Gastrocnemius medialis (tissue), 4 donors: ENCODE results near the gene HEBP1. TPM values are rescaled to one million over a fixed set of nuclear protein-coding genes. Genes with fewer than 3 reads are reported as not detected.

Experiments used
- ATAC-seq, 2 donors: fragments of 150-250 bp; one replicate each; pipeline ENCODE4 v1.9.1; 2016
- DNase-seq, 2 donors: peaks; one replicate each; pipeline ENCODE4 v3.0.0-alpha.2; 2019
- H3K27ac ChIP-seq, 4 donors: fragments of 200-600 bp; sonication (generic); 1 replicate in 1 of 4; 2 replicates in 3 of 4; pipeline ENCODE4 v1.5.1; 2016 to 2018; ENCODE audit warnings: mild to moderate bottlenecking in 2 of 4, moderate library complexity in 1 of 4
- H3K27me3 ChIP-seq, 3 donors: fragments of 200-600 bp; sonication (generic) in 2 of 3; 1 replicate in 1 of 3; 2 replicates in 2 of 3; pipeline versions ENCODE4 v1.5.1 to v1.6.0; 2016 to 2019; ENCODE audit warnings: mild to moderate bottlenecking in 1 of 3, moderate library complexity in 1 of 3
- H3K36me3 ChIP-seq, 2 donors: fragments of 200-600 bp; sonication (generic) in 1 of 2; one replicate each; pipeline ENCODE4 v1.5.1; 2017 to 2018
- H3K4me1 ChIP-seq, 2 donors: fragments of 200-600 bp; sonication (generic) in 1 of 2; one replicate each; pipeline ENCODE4 v1.5.1; 2016 to 2017; ENCODE audit warnings: mild to moderate bottlenecking in 2 of 2
- H3K4me3 ChIP-seq, 4 donors: fragments of 200-600 bp; sonication (generic) in 3 of 4; 1 replicate in 1 of 4; 2 replicates in 3 of 4; pipeline ENCODE4 v1.5.1; 2016 to 2019; ENCODE audit warnings: mild to moderate bottlenecking in 2 of 4
- H3K9me3 ChIP-seq, 3 donors: fragments of 200-600 bp; sonication (generic) in 2 of 3; 1 replicate in 1 of 3; 2 replicates in 2 of 3; pipeline ENCODE4 v1.5.1; 2016 to 2019
- POLR2A ChIP-seq, 2 donors: fragments of 450-650 bp; IDR thresholded peaks; one replicate each; pipeline ENCODE4 v1.6.1; 2017; ENCODE audit warnings: antibody characterized with exemption in 2 of 2, mild to moderate bottlenecking in 2 of 2, moderate library complexity in 2 of 2
- in situ Hi-C, 4 donors: fragments of 200-750 bp; cut with MboI; loops; one replicate each; pipeline versions ENCODE4 v1.15.0 to v1.8.0; 2017; ENCODE audit warnings: low sequenced_read_pairs in 4 of 4
- intact Hi-C: fragments of 100-400 bp; cut with DNase I; formaldehyde crosslinking; loops from one replicate; pipeline ENCODE4 v1.15.1; 2023; ENCODE audit warnings: low total_unique reads
- total RNA-seq, 4 donors: library from RNA; depleted of rRNA; stranded (reverse); fragments of >200 nt; gene quantifications; one replicate each; pipeline versions ENCODE4 v1.1.0 to v1.2.3, GENCODE V29; 2016
- TF ChIP-seq, protein P1 (sequence below), 5 experiments: fragments of 450-650 bp in 3 of 5; fragments of 200-600 bp in 2 of 5; sonication (generic) in 2 of 5; IDR thresholded peaks in 4 of 5; conservative IDR thresholded peaks in 1 of 5; 1 replicate in 4 of 5; 2 replicates in 1 of 5; pipeline ENCODE4 v1.5.1; 2016 to 2019; ENCODE audit warnings: antibody characterized with exemption in 5 of 5, mild to moderate bottlenecking in 3 of 5, moderate library complexity in 3 of 5

Gene HEBP1
- total RNA-seq, 4 donors from 2014 or later = 3.8 to 15.8 (median 9.9) TPM

DNA sequence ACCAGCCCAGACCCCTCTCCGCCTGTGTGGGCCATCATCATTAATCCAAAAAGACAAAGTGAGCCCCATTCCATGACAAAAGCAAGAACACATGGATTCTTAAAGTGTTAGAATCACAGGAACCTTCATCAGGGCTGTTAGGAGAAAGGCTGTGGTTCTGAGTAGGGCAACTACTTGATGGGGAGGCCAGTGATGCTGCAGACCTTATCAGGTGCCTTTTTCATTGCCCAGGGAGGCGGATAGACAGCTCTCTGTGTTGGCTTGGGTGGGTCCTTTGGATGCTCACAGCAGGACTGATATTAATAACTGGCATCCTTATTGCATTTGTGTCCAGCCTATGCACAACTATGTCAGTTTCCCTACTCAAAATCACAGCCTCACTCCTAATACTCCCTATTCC, 2.3 kb downstream of the HEBP1 start:
- TF ChIP-seq, protein P1, sequence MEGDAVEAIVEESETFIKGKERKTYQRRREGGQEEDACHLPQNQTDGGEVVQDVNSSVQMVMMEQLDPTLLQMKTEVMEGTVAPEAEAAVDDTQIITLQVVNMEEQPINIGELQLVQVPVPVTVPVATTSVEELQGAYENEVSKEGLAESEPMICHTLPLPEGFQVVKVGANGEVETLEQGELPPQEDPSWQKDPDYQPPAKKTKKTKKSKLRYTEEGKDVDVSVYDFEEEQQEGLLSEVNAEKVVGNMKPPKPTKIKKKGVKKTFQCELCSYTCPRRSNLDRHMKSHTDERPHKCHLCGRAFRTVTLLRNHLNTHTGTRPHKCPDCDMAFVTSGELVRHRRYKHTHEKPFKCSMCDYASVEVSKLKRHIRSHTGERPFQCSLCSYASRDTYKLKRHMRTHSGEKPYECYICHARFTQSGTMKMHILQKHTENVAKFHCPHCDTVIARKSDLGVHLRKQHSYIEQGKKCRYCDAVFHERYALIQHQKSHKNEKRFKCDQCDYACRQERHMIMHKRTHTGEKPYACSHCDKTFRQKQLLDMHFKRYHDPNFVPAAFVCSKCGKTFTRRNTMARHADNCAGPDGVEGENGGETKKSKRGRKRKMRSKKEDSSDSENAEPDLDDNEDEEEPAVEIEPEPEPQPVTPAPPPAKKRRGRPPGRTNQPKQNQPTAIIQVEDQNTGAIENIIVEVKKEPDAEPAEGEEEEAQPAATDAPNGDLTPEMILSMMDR (IDR thresholded peaks at IDR 0.05 in 4 of 5, conservative IDR thresholded peaks at IDR 0.05 in 1 of 5) = no peak
- TF ChIP-seq POLR2A (IDR thresholded peaks at IDR 0.05) = no peak
- no peaks in the 10 kb centered on the region for H3K9me3 ChIP-seq
- peaks cover 15 to 19% of the 10 kb centered on the region in 2 donors for H3K4me1 ChIP-seq
- in situ Hi-C loops (loop anchor here in 3 of 4 donors (10.0 to 25.0 kb wide), 3 partner anchors 83 to 210 kb away; partner anchors contain the start of genes APOLD1 (in 1 of the 3) and DDX47 (in 1 of the 3)), intact Hi-C loops (no loop called here)
- no peak for DNase-seq
- no peak for ATAC-seq
- H3K36me3 ChIP-seq = no peaks in the 10 kb centered on the region
- H3K4me3 ChIP-seq = no peak overlapping the region
- no peaks in the 10 kb centered on the region for H3K27me3 ChIP-seq
- no peak overlapping the region for H3K27ac ChIP-seq

DNA sequence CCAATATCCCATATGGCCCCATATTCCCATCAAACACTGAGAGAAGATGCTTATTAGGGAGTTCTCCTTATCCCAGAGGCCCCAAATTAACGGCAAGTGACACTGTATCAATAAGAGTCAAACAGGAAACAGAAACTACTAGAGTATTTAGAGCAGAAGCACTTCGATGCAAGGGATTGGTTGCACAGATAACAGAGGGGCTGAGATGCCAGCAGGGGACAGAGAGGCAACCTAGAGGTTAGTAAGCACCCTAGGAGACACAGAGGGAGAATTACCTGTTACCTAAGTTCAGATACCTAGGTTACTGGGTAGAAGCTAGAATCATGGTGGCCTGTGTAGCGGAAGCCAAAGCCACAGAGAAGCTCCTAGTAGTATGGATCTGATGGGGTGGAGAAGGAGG, 2.9 kb downstream of the HEBP1 start:
- TF ChIP-seq POLR2A (IDR thresholded peaks at IDR 0.05) = no peak
- TF ChIP-seq, protein P1 (IDR thresholded peaks at IDR 0.05 in 4 of 5, conservative IDR thresholded peaks at IDR 0.05 in 1 of 5) = no peak
- no peak overlapping the region for H3K4me3 ChIP-seq
- no peaks in the 10 kb centered on the region for H3K9me3 ChIP-seq
- in situ Hi-C loops (loop anchor here in 3 of 4 donors (10.0 to 25.0 kb wide), 3 partner anchors 82 to 210 kb away; partner anchors contain the start of genes APOLD1 (in 1 of the 3) and DDX47 (in 1 of the 3)), intact Hi-C loops (no loop called here)
- H3K36me3 ChIP-seq = no peaks in the 10 kb centered on the region
- no peak overlapping the region for H3K27ac ChIP-seq
- DNase-seq (no peak), ATAC-seq (no peak)
- H3K27me3 ChIP-seq = no peaks in the 10 kb centered on the region
- H3K4me1 ChIP-seq = peaks cover 15 to 21% of the 10 kb centered on the region in 2 donors

DNA sequence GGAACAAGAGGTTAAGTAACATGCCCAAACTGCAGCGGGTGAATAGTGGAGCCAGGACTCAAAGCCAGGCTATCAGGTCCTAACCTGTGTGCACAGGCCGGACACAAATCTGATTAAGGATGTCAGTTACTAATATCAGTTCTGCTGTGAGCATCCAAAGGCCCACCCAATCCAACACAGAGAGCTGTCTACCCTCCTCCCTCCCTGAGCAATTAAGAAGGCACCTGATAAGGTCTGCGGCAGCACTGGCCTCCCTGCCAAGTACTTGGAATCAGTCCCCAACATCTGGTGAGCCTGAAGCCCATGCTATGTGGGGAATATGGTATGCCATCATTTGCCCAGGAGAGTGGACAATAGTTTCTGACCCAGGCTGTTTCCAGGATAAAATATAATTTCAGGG, 3.9 kb downstream of the HEBP1 start:
- in situ Hi-C loops = loop anchor here in 3 of 4 donors (10.0 to 25.0 kb wide), 3 partner anchors 81 to 209 kb away; partner anchors contain the start of genes APOLD1 (in 1 of the 3) and DDX47 (in 1 of the 3)

DNA sequence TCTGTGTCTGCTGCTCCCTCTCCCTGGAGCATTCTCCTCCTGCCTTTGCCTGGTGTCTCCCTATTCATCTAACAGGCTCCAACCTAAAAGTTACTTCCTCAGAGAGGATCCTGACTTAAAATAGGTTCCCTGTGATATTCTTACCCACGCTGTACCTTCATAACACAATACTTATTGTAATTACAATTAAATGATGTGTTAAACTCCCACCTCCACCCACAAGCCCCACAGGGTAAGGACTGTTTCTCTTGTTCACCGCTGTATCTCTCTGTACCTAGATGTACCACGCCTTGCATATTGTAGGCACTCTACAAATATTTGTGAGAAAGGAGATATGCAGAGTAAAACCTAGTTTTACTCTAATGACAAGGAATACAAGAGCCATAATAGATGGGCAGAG, 5.0 kb downstream of the HEBP1 start:
- in situ Hi-C loops = loop anchor here in 3 of 4 donors (10.0 to 25.0 kb wide), 3 partner anchors 80 to 208 kb away; partner anchors contain the start of genes APOLD1 (in 1 of the 3) and DDX47 (in 1 of the 3)
- Histone ChIP-seq H3K27ac (no peak overlapping the region), H3K4me1 (peaks cover 15 to 21% of the 10 kb centered on the region in 2 donors), H3K9me3 (no peaks in the 10 kb centered on the region), H3K36me3 (no peaks in the 10 kb centered on the region), H3K27me3 (no peaks in the 10 kb centered on the region), H3K4me3 (no peak overlapping the region)
- ATAC-seq = no peak
- intact Hi-C loops = no loop called here
- no peak for DNase-seq
- no peak for TF ChIP-seq POLR2A (IDR thresholded peaks at IDR 0.05)
- TF ChIP-seq, protein P1 (IDR thresholded peaks at IDR 0.05 in 4 of 5, conservative IDR thresholded peaks at IDR 0.05 in 1 of 5) = no peak

More for the DNA sequence above, 3.9 kb downstream of the HEBP1 start:
- Histone ChIP-seq H3K36me3 (no peaks in the 10 kb centered on the region), H3K27ac (no peak overlapping the region), H3K4me3 (no peak overlapping the region), H3K27me3 (no peaks in the 10 kb centered on the region), H3K4me1 (peaks cover 15 to 21% of the 10 kb centered on the region in 2 donors), H3K9me3 (no peaks in the 10 kb centered on the region)
- TF ChIP-seq POLR2A (IDR thresholded peaks at IDR 0.05) = no peak
- TF ChIP-seq, protein P1 (IDR thresholded peaks at IDR 0.05 in 4 of 5, conservative IDR thresholded peaks at IDR 0.05 in 1 of 5) = no peak
- intact Hi-C loops = no loop called here
- ATAC-seq (no peak), DNase-seq (no peak)
